GM18951 (cell line): Measurements from ENCODE around the gene HNRNPA3.

ENCODE experiments used
- POLR2A ChIP-seq: IDR thresholded peaks from 4 replicates; pipeline ENCODE4 v1.6.1; 2011; ENCODE audit warnings: mild to moderate bottlenecking; ENCODE audit not compliant: insufficient read length, insufficient read depth; ENCODE audit errors: extremely low read depth
- in situ Hi-C: fragments of 300-500 bp; cut with MboI; formaldehyde crosslinking; loops from one replicate; pipeline ENCODE4 v1.12.0; 2022; ENCODE audit warnings: low sequenced_read_pairs, mixed read lengths, inconsistent platforms; ENCODE audit not compliant: unreplicated experiment

The HNRNPA3 gene

DNA sequence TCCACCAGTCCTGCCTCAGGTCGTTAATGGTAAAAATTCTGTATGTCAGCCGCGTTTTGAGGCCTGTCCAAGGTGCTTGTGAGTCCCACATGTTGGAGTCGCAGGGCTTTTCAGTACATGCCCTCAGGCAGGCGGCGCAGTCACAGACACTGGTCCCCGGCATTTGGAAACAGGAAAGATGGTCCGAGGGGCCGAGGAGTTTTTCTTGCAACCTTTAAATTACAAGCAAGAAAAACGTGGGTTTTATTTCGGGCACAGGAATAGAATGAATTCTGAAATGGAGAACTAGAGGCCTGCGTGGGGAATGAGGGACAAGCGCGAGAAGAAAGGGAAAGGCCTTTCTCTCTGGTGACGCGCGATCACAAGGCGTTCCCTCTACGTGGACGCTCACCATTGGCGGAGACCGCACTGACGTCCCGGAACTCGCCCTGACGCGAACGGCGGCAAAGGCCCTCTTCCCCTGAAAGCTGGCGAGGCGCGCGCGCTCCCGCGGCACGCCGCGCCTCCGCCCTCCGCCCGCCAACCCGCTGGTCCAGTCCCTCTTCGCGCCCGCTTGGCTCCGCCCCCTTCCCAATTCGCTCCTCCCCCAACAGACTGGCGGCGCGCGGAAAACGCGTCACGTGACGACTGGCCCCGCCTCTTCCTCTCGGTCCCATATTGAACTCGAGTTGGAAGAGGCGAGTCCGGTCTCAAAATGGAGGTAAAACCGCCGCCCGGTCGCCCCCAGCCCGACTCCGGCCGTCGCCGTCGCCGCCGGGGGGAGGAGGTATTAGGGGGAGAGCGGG is at the start of gene HNRNPA3:
HNRNPA3 (plus strand) TSS at position 689 of the 785 bp plus-strand sequence; CDS start at position 695, 6 bp downstream.
- in situ Hi-C loops = no loop called here
- peak; percentile 69 for TF ChIP-seq POLR2A

DNA sequence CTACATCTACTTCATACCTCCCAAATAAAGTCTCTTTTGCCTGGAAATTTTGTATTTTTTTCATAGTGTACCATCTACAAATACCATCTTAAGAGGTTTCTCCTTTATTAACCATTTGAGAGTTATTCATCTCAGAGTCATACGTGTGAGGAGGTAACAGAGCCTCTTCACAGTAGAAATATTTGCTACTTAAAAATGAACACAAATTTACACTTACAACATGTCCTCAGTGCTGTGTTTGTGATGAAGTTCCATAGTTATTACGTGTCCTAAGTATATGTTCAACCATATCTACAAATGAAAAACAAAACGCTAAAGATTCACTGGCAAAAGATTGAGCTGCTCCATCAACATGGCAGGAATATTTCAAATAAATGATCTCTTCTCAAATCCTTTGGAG is 48.5 kb upstream of the HNRNPA3 start:
- TF ChIP-seq POLR2A = no peak
- in situ Hi-C loops = loop anchor here (10.0 to 25.0 kb wide), 4 partner anchors 131 to 548 kb away; no protein-coding TSS in a partner anchor

DNA sequence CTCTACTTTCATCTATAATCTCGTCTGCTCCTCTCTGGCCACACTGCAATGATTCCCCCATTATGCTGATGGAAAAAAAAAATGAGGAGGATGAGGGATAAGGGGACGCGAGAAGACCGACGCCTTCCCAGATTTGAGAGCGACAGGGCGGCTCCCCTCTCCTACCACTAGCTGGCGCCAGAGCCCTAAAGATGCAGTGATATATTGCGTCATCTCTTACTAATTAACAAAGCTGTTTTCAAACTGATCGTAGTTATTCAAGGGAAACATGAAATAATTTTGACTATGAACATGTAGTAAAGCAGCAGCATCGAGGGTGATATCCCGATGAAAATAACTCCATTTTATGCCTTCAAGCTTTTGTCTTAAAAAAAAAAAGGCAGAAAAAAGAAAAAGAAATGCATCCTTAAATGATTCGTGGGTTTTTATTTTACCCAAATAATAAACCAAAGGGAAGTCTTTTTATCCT is 48.0 kb upstream of the HNRNPA3 start:
- no peak for TF ChIP-seq POLR2A
- in situ Hi-C loops = loop anchor here (10.0 to 25.0 kb wide), 4 partner anchors 130 to 548 kb away; no protein-coding TSS in a partner anchor

DNA sequence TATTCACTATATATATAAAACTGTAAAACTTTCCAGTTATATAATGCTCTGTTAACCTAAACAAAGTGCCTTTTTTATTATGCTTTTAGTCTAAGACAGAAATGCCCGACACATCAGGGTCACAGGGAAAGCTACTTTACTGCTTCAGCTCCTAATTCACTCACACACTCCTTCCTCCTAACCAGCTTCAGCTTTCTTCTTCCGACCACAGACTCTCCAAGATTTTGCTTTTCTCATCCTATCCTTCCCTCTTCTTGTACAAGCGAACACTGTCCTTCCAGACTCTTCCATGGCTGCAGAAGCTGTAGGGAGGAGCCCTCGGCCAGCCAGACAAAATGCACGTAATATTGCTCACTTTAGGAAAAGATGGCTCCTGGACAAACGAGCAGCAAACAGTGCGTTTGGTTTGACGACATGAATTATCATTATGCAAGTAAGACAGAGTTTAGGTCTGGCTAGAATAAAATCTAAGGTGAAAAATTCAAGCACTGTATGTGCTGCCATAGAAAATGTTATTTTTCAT is 47.5 kb upstream of the HNRNPA3 start:
- TF ChIP-seq POLR2A = peak; percentile 9
- in situ Hi-C loops = loop anchor here (10.0 to 25.0 kb wide), 4 partner anchors 130 to 547 kb away; no protein-coding TSS in a partner anchor

DNA sequence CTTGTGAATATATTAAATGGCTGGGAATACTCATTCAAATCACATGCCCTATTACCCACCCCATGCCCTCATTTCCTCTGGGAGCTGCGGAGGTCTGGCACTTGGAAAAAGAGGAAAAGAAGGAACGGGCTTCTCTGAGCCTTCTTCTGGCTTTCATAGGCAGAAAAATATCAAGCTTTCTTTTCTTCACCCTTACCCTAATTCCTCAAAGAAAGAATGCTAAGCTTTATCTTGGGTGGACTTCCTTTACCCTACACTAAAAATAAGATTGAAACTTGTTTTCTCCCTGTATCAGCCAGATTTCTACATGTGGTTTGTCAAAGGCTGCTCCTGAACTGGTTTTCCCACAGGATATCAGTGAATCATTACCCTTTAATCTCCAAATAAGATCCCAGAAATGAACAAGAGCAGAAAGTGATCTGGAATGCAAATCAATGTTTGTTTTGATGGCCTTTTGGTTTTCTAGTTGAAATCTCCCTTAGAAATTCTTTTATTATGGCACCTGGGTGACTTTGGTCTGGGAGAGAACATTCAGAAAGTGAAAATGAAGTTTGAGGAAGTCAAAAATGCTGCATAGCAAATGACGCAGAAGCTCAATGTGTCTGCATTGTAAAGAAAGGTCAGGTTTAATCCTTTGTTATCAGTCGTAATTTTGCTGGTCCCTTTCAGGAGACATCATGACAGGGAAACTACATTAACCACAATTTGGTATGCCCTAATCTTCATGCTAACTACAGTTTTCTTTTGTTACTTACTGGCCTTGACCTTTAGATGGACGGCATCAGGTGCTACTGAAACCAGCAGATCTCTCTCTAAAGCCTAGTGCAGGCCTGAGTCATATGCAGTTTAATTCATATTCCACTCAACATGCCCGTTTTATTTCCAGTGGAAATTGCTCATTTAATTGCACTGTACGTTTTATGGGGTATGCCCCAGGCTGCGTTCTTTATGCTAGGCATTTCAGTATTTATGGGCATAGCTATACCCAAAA is 46.6 kb upstream of the HNRNPA3 start:
- TF ChIP-seq POLR2A = no peak
- in situ Hi-C loops = loop anchor here (10.0 to 25.0 kb wide), 4 partner anchors 129 to 546 kb away; no protein-coding TSS in a partner anchor

DNA sequence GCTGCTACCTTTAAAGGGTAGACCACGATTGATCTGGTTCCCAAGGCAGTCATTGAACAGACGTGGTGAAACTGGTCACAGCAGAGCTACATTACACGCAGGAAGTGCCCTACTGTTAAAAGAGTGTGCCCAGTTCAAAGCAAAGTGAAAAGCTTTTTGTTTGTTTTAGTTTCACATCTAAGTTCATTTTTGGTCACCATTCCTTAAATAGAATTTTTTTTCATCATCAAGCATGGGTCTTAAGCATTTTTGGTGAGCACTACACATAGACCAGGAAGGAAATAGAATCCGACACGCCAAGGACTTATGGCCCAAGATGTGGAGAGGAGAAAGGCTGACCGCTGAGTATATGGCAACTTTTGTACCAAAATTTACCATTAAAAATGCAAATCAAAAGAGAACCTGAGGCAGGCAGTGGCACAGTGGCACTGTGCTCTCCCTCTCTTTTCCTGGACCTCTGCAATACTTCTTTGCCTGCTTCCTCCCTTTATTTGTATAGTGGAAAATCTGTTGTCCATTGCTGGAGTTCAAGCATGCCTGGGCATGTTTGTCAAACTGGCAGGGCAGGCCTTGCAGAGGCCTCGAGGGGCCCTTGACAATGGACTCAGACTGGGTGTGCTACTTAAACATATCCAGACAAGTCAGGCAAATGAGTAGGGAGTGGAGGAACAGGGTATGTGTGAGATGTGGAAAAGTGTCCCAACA is 42.6 kb upstream of the HNRNPA3 start:
- in situ Hi-C loops = loop anchor here (10.0 to 25.0 kb wide), 4 partner anchors 125 to 542 kb away; no protein-coding TSS in a partner anchor
- TF ChIP-seq POLR2A = peak; percentile 19

DNA sequence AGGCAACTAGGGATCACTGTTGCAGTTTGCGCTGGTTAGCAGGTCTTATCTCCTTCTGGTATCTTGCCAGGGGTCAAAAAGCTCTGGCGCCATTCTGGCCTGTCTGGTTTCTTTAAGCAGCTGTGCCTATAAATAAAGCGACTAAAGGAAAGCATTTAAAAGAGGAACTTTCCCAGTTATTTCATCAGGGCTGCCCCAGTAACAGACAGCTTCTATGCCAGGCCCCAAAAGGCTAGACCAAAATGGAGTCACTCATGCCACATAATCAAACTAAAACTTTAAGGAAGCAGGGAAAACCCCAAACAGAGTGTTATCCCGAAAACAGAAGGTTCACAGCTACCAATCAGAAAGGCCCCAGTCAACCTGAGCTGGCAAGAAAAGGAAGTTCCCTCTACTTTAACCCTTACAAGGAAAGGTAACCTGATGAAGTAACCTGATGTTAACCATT is 41.2 kb upstream of the HNRNPA3 start:
- in situ Hi-C loops = loop anchor here (25.0 kb wide), 1 partner anchor 541 kb away; no protein-coding TSS in a partner anchor
- TF ChIP-seq POLR2A = no peak

DNA sequence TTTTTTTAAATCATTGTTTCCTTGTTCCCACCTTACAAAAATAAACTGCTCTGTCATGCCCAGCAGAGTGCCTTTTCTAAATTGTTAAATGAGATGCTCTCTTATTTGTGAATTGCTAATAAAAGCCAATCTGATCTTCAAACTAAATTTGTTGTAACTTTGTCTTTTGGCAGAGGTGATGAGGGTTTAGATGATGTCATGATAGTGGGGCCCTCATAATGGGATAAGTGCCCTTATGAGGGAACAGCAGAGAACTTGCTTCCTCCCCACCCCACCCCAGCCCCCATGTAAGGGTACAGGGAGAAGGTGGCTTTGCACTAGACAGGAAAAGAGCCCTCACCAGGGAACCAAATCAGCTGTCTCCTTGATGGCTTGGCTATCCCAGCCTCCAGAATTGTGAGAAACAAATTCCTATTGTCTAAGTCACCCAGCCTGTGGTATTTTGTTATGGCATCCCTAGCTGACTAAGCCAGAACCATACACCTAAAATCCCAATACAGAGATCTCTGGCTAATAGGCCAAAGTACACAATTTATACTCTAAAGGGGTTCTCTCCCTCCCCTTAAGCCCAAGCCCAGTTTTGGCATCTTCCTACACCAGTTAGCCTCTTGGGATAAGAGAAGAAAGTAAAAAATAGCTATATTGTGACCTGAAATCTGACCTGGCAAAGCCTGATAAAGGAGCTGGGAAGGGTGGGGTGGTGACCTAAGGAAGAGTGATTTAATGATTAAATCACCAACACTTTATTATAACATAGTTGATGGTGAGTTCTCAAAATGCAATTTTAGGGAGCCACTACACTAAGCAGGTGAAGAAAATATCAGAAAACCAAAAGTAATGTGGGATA is 40.3 kb upstream of the HNRNPA3 start:
- in situ Hi-C loops = loop anchor here (25.0 kb wide), 1 partner anchor 540 kb away; no protein-coding TSS in a partner anchor
- TF ChIP-seq POLR2A = no peak

DNA sequence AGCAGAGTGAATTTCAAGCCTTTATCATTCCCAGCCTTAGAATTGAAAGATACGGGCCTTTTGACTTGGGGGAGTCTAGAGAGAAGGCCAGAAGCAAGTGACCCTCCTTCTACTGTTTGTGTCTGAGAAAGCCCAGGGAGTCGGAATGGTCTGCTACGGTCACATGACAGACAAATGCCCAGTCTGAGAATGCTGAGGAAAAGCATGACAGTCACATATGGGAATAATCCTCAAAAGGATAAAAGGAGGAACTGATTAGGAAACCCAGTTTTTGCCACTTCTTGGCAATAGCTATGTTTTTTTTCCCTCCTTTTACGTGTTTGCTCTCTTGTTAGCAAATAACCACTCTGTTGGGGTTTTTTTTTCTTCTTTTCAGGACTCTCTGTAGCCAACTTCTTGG is 38.1 kb upstream of the HNRNPA3 start:
- in situ Hi-C loops = loop anchor here (25.0 kb wide), 1 partner anchor 538 kb away; no protein-coding TSS in a partner anchor
- no peak for TF ChIP-seq POLR2A

DNA sequence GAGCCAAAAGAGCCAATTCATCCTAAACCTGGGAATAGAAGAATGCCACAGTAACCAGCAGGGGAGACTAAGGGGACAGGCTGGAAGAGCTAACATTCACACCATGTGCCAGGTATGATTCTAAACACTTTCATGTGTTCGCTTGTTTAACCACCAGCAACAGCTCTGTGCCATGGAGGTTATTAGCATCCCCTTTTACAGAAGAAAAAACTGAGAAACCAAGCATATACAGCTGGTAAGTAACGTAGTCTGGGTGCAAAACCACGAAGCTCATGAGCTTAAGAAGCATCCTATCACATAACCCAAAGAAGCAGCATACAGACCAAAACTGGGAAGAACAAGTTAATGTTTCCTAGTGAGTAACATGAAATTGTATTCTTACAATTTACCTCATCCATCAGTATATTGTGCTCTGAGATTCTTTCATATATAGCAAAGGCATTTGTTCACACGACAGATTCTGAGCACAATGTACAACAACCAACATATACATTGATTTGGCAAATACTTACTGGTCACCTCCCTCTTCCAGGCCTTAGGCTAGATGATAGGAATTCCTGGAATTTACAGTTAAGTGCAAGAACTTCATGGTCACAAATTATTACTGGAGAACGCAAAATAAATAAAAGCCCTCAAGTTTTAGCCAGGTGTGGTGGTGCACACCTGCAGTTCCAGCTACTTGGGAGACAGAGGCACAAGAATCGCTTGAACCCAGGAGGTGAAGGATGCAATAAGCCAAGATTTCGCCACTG is 36.5 kb upstream of the HNRNPA3 start:
- no peak for TF ChIP-seq POLR2A
- in situ Hi-C loops = no loop called here
